ENCODE measurements around the gene MUCL3. TPM values are rescaled to one million over a fixed set of nuclear protein-coding genes. Genes with fewer than 3 reads are reported as not detected.
"Not testable (repeated sequence)": the region's sequence is repeated elsewhere in the genome, so short reads cannot be mapped to it uniquely, and the experiment has no call there.

MUCL3 gene, protein sequence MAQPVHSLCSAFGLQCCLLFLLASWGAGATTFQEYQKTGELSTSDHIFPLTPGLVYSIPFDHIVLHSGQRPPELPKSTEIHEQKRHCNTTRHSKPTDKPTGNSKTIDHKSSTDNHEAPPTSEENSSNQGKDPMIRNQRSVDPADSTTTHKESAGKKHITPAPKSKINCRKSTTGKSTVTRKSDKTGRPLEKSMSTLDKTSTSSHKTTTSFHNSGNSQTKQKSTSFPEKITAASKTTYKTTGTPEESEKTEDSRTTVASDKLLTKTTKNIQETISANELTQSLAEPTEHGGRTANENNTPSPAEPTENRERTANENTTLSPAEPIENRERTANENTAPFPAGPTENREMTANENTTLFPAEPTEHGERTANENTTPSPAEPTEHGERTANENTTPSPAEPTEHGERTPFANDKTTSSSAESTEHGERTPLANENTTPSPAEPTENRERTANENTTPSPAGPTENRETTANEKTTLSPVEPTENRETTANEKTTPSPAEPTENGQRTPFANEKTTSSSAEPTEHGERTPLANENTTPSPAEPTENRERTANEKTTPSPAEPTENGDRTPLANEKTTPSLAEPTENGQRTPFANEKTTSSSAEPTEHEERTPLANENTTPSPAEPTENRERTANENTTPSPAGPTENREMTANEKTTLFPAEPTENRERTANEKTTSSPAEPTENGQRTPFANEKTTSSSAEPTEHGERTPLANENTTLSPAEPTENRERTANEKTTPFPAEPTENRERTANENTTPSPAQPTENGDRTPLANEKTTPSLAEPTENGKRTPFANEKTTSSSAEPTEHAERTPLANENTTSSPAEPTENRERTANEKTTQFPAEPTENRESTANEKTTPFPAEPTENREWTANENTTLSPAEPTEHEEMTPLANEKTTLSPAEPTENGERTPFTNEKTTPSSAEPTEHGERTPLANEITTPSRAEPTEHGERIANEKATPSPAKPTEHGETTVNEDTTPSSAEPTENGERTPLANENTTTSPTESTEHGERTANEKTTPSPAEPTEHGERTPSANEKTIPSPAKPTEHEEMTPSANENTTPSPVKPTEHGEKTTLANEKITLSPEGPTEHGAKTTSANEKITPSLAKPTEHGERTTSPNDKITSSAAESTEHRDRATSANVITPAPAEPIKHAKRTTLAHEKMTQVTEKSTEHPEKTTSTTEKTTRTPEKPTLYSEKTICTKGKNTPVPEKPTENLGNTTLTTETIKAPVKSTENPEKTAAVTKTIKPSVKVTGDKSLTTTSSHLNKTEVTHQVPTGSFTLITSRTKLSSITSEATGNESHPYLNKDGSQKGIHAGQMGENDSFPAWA (N-terminal part only)
- not detected in 2 replicates for total RNA-seq

DNA sequence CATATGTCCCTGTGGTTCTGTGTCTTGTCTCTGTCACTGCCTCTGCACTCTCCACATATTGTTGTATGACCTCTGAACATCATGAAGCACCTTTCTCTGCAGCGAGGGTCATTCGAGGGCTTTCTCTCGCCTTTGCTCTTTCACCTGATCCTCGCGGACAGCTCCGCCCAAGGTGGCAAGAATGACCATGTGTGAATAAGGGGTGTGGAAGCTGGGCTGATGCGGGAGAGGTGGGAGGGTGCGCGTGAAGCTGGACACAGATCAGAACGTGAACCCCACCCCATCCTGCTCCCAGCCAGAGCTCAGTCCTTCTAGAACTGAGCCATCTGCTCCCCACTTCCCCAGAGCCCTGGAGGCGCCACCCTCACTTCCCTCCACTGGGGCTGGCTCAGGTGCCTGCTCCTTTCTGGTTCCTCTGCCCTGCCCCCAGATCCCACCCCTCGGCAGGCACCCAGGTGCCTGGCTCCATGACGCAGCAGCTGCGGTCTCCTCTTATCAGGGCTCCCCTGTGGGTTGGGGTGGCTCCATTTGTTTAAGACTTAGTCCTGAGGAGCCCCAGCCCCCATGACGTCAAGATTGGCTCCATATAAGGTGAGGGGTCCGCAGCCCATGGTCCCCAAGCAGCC is at the start of gene MUCL3:
TSS of gene MUCL3 (plus strand) at position 613 of the 626 bp plus-strand sequence. CDS start 27 bp downstream, outside the sequence.
- intact Hi-C loops (cut with micrococcal nuclease), result no loop called here

DNA sequence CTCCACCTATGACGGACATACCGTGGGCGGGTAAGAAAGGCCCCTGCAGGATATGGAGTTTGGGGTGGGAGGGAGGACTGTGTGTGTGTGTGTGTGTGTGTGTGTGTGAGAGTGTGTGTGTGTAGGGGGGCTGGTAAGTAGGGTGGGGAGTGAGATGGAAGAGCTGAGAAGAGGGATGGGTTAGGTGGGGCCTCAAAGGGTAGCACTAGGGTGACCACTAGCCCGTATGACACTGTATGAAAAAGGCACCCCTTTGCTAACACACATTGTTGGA is 49.4 kb upstream of the MUCL3 start:
- intact Hi-C loops (cut with micrococcal nuclease), result no loop called here

- intact Hi-C loops (cut with micrococcal nuclease), result no loop called here
These were observed 48.8 kb upstream of the MUCL3 start for GRCh38 chr6:30891816-30892538.

- intact Hi-C loops (cut with micrococcal nuclease), result no loop called here
These were observed 47.7 kb upstream of the MUCL3 start for GRCh38 chr6:30893001-30893591.

- intact Hi-C loops (cut with micrococcal nuclease), result no loop called here
These were observed 47.1 kb upstream of the MUCL3 start for GRCh38 chr6:30893666-30894065.

GRCh38 chr6:30894381-30894780 is 46.4 kb upstream of the MUCL3 start:
- intact Hi-C loops (cut with micrococcal nuclease), result no loop called here

DNA sequence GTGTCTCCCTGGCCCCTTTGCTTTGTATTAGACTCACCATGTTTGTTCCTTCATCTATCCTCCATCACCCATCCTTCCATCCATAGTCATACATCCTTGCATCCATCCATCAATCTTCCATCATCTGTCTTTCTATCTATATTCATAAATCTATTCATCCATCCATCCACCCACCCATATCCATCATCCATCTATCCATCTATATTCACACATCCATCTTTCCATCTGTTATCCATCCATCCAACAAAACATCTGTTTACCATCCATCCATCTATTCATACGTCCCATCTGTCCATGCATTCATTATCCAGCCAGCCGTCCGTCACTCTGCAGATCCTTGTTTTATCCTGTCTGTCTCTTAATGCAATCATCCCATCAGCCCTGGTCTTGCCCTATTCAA is 45.8 kb upstream of the MUCL3 start:
- intact Hi-C loops (cut with micrococcal nuclease), result no loop called here

- intact Hi-C loops (cut with micrococcal nuclease), result no loop called here
These were observed 45.4 kb upstream of the MUCL3 start for GRCh38 chr6:30895343-30895742.

GRCh38 chr6:30896541-30896940 is 44.2 kb upstream of the MUCL3 start:
- intact Hi-C loops (cut with micrococcal nuclease), result no loop called here

GRCh38 chr6:30897882-30898281 is 42.9 kb upstream of the MUCL3 start:
- intact Hi-C loops (cut with micrococcal nuclease), result no loop called here

GRCh38 chr6:30898750-30899360 is 41.9 kb upstream of the MUCL3 start:
- intact Hi-C loops (cut with micrococcal nuclease), result no loop called here

DNA sequence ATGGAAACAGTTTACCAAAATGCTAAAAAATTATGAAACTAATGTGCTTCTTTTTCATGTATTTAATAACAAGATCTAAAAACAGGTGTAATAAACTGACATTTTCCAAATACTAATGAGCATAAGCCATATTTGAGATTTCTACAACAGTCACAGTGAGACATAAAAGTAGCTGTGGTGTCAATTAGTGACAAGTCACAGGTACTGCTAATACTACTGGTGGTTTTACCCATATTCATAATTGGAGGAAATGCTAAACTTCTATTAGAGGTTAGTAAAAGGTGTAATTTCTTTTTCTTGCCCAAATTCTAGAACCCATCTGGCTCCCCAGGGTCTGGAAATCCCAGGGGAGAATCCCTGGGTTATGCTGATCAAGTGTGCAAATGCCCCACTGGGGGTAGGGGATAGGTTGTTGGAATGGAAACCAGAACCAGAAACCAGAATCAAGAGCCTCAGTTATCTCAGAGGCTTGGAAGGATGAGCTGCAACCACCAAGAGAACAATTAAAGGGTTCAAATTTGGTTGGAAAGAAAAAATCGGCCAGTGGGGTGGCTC is 39.8 kb upstream of the MUCL3 start:
- intact Hi-C loops (cut with micrococcal nuclease), result no loop called here

DNA sequence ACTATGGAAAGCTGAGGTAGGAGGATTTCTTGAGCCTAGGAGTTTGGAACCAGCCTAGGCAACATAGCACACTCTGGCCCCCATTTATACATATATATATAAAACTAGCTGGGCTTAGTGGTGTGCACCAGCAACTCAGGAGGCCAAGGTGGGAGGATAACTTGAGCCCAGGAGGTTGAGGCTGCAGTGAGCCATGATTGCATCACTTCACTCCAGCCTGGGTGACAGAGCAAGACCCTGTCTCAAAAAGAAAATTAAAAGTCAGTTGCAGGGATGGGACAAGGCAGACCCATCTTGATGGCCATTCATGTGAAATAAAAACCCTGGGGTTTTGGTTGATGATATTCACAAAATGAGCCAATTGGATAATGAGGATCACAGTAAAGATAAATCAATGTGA is 39.3 kb upstream of the MUCL3 start:
- intact Hi-C loops (cut with micrococcal nuclease), result no loop called here

- intact Hi-C loops (cut with micrococcal nuclease), result not testable (repeated sequence)
These were observed 38.6 kb upstream of the MUCL3 start for GRCh38 chr6:30902196-30902595.

DNA sequence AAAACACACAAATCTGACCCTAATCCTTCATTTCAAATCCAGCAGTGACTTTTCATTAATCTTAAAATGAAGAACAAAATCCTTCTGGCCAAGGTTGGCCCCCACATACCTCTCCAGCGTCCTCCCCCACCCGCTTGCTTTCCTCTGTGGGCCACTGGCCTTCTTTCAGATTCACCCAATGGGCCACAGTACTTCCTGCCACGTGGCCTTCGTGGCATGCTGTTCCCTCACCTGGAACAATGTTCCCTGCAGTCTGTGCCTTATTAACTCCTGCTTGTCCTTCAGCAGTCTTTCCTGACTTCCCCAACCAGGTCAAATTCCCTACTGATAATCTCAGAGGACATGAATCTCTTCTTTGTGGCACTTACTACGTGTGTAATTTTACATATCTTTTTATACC is 38.1 kb upstream of the MUCL3 start:
- intact Hi-C loops (cut with micrococcal nuclease), result no loop called here

GRCh38 chr6:30903236-30903635 is 37.5 kb upstream of the MUCL3 start:
- intact Hi-C loops (cut with micrococcal nuclease), result no loop called here

GRCh38 chr6:30907290-30907757 is 33.4 kb upstream of the MUCL3 start:
- intact Hi-C loops (cut with micrococcal nuclease), result not testable (repeated sequence)

- intact Hi-C loops (cut with micrococcal nuclease), result loop anchor here (1.0 kb wide), 1 partner anchor 289 kb away; no protein-coding TSS in a partner anchor
These were observed 32.8 kb upstream of the MUCL3 start, which contains the start of gene GTF2H4 for GRCh38 chr6:30907758-30908591. Gene GTF2H4 (plus strand): TSS chr6:30908207.
